HepG2 (cell line): Measurements from ENCODE around the gene NCOA3.

Source experiments
- ARNTL ChIP-seq: sonication (generic); formaldehyde crosslinking; IDR thresholded peaks from 2 replicates; pipeline ENCODE4 v1.4.0; 2020; ENCODE audit warnings: mild to moderate bottlenecking, missing genetic modification reagents
- EED ChIP-seq: sonication (generic); formaldehyde crosslinking; IDR thresholded peaks from 2 replicates; pipeline ENCODE4 v1.5.0; 2020; ENCODE audit warnings: mild to moderate bottlenecking, missing genetic modification reagents
- ESRRA ChIP-seq: sonication (generic); formaldehyde crosslinking; IDR thresholded peaks from 2 replicates; pipeline ENCODE4 v1.5.1; 2020; ENCODE audit warnings: mild to moderate bottlenecking, low read depth, missing genetic modification reagents
- MXI1 ChIP-seq: IDR thresholded peaks from 3 replicates; pipeline ENCODE4 v1.6.1; 2012; ENCODE audit warnings: low read depth, low read length, inconsistent platforms, borderline replicate concordance
- ZNF644 ChIP-seq: IDR thresholded peaks from 2 replicates; pipeline ENCODE4 v1.6.1; 2016; ENCODE audit warnings: low read depth
- ZNF652 ChIP-seq: IDR thresholded peaks from 2 replicates; pipeline ENCODE4 v1.6.1; 2016; ENCODE audit warnings: low read depth, borderline replicate concordance
- TF ChIP-seq, protein P1 (sequence below), 2 experiments: sonication (generic) in 1 of 2; formaldehyde crosslinking in 1 of 2; IDR thresholded peaks; 2 replicates each; pipeline versions ENCODE4 v1.5.1 to v1.6.1; 2011 to 2020; ENCODE audit warnings: borderline replicate concordance in 1 of 2, low read depth in 1 of 2, low read length in 1 of 2, mild to moderate bottlenecking in 1 of 2, missing genetic modification reagents in 1 of 2, moderate library complexity in 1 of 2
- TF ChIP-seq, protein P2 (sequence below): sonication (generic); formaldehyde crosslinking; IDR thresholded peaks from 2 replicates; pipeline ENCODE4 v1.4.0; 2020; ENCODE audit warnings: missing genetic modification reagents
- TF ChIP-seq, protein P3 (sequence below): sonication (generic); formaldehyde crosslinking; IDR thresholded peaks from 2 replicates; pipeline ENCODE4 v1.5.0; 2020; ENCODE audit warnings: mild to moderate bottlenecking, missing genetic modification reagents, moderate library complexity

DNA sequence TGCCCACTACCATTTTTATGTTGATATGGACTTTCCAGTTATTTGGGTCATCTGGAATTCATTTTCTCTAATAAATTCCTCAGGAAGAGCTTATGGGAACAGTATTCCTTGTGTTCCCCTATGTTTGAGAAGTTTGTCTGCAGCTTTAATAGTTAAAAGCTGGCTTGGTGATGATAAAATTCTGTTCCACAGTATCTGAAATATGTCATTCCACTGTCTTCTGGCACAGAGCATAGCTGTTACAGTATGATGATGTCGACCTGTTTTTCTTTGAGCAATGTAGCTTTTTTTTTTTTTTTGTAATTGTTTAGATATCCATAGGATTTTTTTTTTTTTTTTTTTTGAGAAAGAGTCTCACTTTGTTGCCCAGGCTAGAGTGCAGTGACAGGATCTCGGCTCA lies 43.2 kb downstream of the NCOA3 start:
- TF ChIP-seq, protein P1, sequence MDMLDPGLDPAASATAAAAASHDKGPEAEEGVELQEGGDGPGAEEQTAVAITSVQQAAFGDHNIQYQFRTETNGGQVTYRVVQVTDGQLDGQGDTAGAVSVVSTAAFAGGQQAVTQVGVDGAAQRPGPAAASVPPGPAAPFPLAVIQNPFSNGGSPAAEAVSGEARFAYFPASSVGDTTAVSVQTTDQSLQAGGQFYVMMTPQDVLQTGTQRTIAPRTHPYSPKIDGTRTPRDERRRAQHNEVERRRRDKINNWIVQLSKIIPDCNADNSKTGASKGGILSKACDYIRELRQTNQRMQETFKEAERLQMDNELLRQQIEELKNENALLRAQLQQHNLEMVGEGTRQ (IDR thresholded peaks at IDR 0.05; ENCODE audit: low read depth, low read length), result no peak
- TF ChIP-seq, protein P1 (CRISPR knock-in tag; IDR thresholded peaks at IDR 0.05; ENCODE audit: borderline replicate concordance), result no peak
- TF ChIP-seq, protein P2, sequence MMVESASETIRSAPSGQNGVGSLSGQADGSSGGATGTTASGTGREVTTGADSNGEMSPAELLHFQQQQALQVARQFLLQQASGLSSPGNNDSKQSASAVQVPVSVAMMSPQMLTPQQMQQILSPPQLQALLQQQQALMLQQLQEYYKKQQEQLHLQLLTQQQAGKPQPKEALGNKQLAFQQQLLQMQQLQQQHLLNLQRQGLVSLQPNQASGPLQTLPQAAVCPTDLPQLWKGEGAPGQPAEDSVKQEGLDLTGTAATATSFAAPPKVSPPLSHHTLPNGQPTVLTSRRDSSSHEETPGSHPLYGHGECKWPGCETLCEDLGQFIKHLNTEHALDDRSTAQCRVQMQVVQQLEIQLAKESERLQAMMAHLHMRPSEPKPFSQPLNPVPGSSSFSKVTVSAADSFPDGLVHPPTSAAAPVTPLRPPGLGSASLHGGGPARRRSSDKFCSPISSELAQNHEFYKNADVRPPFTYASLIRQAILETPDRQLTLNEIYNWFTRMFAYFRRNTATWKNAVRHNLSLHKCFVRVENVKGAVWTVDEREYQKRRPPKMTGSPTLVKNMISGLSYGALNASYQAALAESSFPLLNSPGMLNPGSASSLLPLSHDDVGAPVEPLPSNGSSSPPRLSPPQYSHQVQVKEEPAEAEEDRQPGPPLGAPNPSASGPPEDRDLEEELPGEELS (CRISPR knock-in tag), result no peak
- TF ChIP-seq EED (CRISPR knock-in tag) (no peak), MXI1 (no peak), ZNF644 (CRISPR knock-in tag) (no peak), ESRRA (no peak), ARNTL (CRISPR knock-in tag) (no peak), ZNF652 (no peak)
- TF ChIP-seq, protein P3, sequence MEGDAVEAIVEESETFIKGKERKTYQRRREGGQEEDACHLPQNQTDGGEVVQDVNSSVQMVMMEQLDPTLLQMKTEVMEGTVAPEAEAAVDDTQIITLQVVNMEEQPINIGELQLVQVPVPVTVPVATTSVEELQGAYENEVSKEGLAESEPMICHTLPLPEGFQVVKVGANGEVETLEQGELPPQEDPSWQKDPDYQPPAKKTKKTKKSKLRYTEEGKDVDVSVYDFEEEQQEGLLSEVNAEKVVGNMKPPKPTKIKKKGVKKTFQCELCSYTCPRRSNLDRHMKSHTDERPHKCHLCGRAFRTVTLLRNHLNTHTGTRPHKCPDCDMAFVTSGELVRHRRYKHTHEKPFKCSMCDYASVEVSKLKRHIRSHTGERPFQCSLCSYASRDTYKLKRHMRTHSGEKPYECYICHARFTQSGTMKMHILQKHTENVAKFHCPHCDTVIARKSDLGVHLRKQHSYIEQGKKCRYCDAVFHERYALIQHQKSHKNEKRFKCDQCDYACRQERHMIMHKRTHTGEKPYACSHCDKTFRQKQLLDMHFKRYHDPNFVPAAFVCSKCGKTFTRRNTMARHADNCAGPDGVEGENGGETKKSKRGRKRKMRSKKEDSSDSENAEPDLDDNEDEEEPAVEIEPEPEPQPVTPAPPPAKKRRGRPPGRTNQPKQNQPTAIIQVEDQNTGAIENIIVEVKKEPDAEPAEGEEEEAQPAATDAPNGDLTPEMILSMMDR, result no peak
